ENCODE measurements around the gene CLDN25.
A peak's percentile ranks its signal among the peaks of the same experiment; 100 is the strongest.
"Not testable (repeated sequence)": the region's sequence is repeated elsewhere in the genome, so short reads cannot be mapped to it uniquely, and the experiment has no call there.

CLDN25 gene

GRCh38 chr11:113773416-113774173 lies 6.0 kb upstream of the CLDN25 start, which contains the start of gene ZW10:
ZW10 (minus strand) TSS chr11:113773692; CDS start chr11:113773666, 26 bp downstream.
- Histone ChIP-seq H3K27me3 (ENCODE audit: control insufficient read depth, insufficient read depth, low read length, poor library complexity, severe bottlenecking) (peaks cover 7% of the 10 kb centered on the region), H3K4me1 (ENCODE audit: control insufficient read depth, insufficient read depth, low read length) (no peaks in the 10 kb centered on the region), H3K27ac (ENCODE audit: insufficient read depth, low read depth, low read length, poor library complexity, severe bottlenecking) (peak within 1 kb of the TSS; percentile 27), H3K36me3 (ENCODE audit: control insufficient read depth, insufficient read depth, low read length) (no peaks in the 10 kb centered on the region), H3K4me3 (ENCODE audit: insufficient read depth, low read depth, low read length) (peak within 1 kb of the TSS; percentile 80), H3K9me3 (ENCODE audit: control insufficient read depth, low read length) (no peaks in the 10 kb centered on the region)
- WGBS, 2 experiments, result 0% methylated on average over 42 to 43 of the region's 46 CpGs

GRCh38 chr11:113774174-113774503 lies 5.5 kb upstream of the CLDN25 start:
- Histone ChIP-seq H3K27me3 (ENCODE audit: control insufficient read depth, insufficient read depth, low read length, poor library complexity, severe bottlenecking) (peaks cover 7% of the 10 kb centered on the region), H3K4me1 (ENCODE audit: control insufficient read depth, insufficient read depth, low read length) (no peaks in the 10 kb centered on the region), H3K4me3 (ENCODE audit: insufficient read depth, low read depth, low read length) (peak overlapping the region; percentile 80), H3K9me3 (ENCODE audit: control insufficient read depth, low read length) (no peaks in the 10 kb centered on the region), H3K36me3 (ENCODE audit: control insufficient read depth, insufficient read depth, low read length) (no peaks in the 10 kb centered on the region), H3K27ac (ENCODE audit: insufficient read depth, low read depth, low read length, poor library complexity, severe bottlenecking) (no peak overlapping the region)
- WGBS, 2 experiments, result no CpG with 5 or more reads among the region's 1 CpG

- no peak overlapping the region for H3K4me3 ChIP-seq (ENCODE audit: insufficient read depth, low read depth, low read length)
- WGBS, 2 experiments, result 83 to 92% methylated on average over 10 to 11 of the region's 11 CpGs
Measured at GRCh38 chr11:113778111-113778910, 1.3 kb upstream of the CLDN25 start.

GRCh38 chr11:113781682-113782081 lies 2.1 kb downstream of the CLDN25 start:
- Histone ChIP-seq H3K27ac (ENCODE audit: insufficient read depth, low read depth, low read length, poor library complexity, severe bottlenecking) (no peak overlapping the region), H3K36me3 (ENCODE audit: control insufficient read depth, insufficient read depth, low read length) (no peaks in the 10 kb centered on the region), H3K4me3 (ENCODE audit: insufficient read depth, low read depth, low read length) (no peak overlapping the region), H3K9me3 (ENCODE audit: control insufficient read depth, low read length) (no peaks in the 10 kb centered on the region), H3K4me1 (ENCODE audit: control insufficient read depth, insufficient read depth, low read length) (no peaks in the 10 kb centered on the region), H3K27me3 (ENCODE audit: control insufficient read depth, insufficient read depth, low read length, poor library complexity, severe bottlenecking) (peaks cover 5% of the 10 kb centered on the region)
- WGBS, 2 experiments, result 82 to 83% methylated on average over 5 of the region's 5 CpGs

More at GRCh38 chr11:113778111-113778910, 1.3 kb upstream of the CLDN25 start:
- Histone ChIP-seq H3K36me3 (ENCODE audit: control insufficient read depth, insufficient read depth, low read length) (no peaks in the 10 kb centered on the region), H3K27me3 (ENCODE audit: control insufficient read depth, insufficient read depth, low read length, poor library complexity, severe bottlenecking) (peaks cover 11% of the 10 kb centered on the region), H3K9me3 (ENCODE audit: control insufficient read depth, low read length) (no peaks in the 10 kb centered on the region), H3K4me1 (ENCODE audit: control insufficient read depth, insufficient read depth, low read length) (no peaks in the 10 kb centered on the region), H3K27ac (ENCODE audit: insufficient read depth, low read depth, low read length, poor library complexity, severe bottlenecking) (no peak overlapping the region)

GRCh38 chr11:113782134-113782533 lies 2.5 kb downstream of the CLDN25 start:
- Histone ChIP-seq H3K36me3 (ENCODE audit: control insufficient read depth, insufficient read depth, low read length) (no peaks in the 10 kb centered on the region), H3K9me3 (ENCODE audit: control insufficient read depth, low read length) (no peaks in the 10 kb centered on the region), H3K27ac (ENCODE audit: insufficient read depth, low read depth, low read length, poor library complexity, severe bottlenecking) (no peak overlapping the region), H3K27me3 (ENCODE audit: control insufficient read depth, insufficient read depth, low read length, poor library complexity, severe bottlenecking) (peaks cover 3% of the 10 kb centered on the region), H3K4me3 (ENCODE audit: insufficient read depth, low read depth, low read length) (no peak overlapping the region), H3K4me1 (ENCODE audit: control insufficient read depth, insufficient read depth, low read length) (no peaks in the 10 kb centered on the region)
- 86 to 100% methylated on average over 1 of the region's 1 CpG for WGBS, 2 experiments

- H3K27ac ChIP-seq (ENCODE audit: insufficient read depth, low read depth, low read length, poor library complexity, severe bottlenecking); H3K9me3 ChIP-seq (ENCODE audit: control insufficient read depth, low read length); H3K36me3 ChIP-seq (ENCODE audit: control insufficient read depth, insufficient read depth, low read length); H3K27me3 ChIP-seq (ENCODE audit: control insufficient read depth, insufficient read depth, low read length, poor library complexity, severe bottlenecking); H3K4me3 ChIP-seq (ENCODE audit: insufficient read depth, low read depth, low read length); H3K4me1 ChIP-seq (ENCODE audit: control insufficient read depth, insufficient read depth, low read length): not testable (repeated sequence)
- 94 to 96% methylated on average over 22 of the region's 22 CpGs for WGBS, 2 experiments
Measured at GRCh38 chr11:113789016-113789415, 9.4 kb downstream of the CLDN25 start.

- H3K9me3 ChIP-seq (ENCODE audit: control insufficient read depth, low read length), result no peaks in the 10 kb centered on the region
- no peaks in the 10 kb centered on the region for H3K4me1 ChIP-seq (ENCODE audit: control insufficient read depth, insufficient read depth, low read length)
- no peaks in the 10 kb centered on the region for H3K27me3 ChIP-seq (ENCODE audit: control insufficient read depth, insufficient read depth, low read length, poor library complexity, severe bottlenecking)
- no peak overlapping the region for H3K4me3 ChIP-seq (ENCODE audit: insufficient read depth, low read depth, low read length)
- WGBS, 2 experiments, result 94% methylated on average over 35 of the region's 35 CpGs
- H3K27ac ChIP-seq (ENCODE audit: insufficient read depth, low read depth, low read length, poor library complexity, severe bottlenecking), result no peak overlapping the region
- H3K36me3 ChIP-seq (ENCODE audit: control insufficient read depth, insufficient read depth, low read length), result no peaks in the 10 kb centered on the region
Measured at GRCh38 chr11:113789675-113790320, 10.2 kb downstream of the CLDN25 start.

GRCh38 chr11:113796663-113797259 lies 17.2 kb downstream of the CLDN25 start:
- no peaks in the 10 kb centered on the region for H3K4me1 ChIP-seq (ENCODE audit: control insufficient read depth, insufficient read depth, low read length)
- no peaks in the 10 kb centered on the region for H3K9me3 ChIP-seq (ENCODE audit: control insufficient read depth, low read length)
- 85 to 87% methylated on average over 3 of the region's 3 CpGs for WGBS, 2 experiments
- no peak overlapping the region for H3K27ac ChIP-seq (ENCODE audit: insufficient read depth, low read depth, low read length, poor library complexity, severe bottlenecking)
- no peaks in the 10 kb centered on the region for H3K27me3 ChIP-seq (ENCODE audit: control insufficient read depth, insufficient read depth, low read length, poor library complexity, severe bottlenecking)
- no peak overlapping the region for H3K4me3 ChIP-seq (ENCODE audit: insufficient read depth, low read depth, low read length)
- H3K36me3 ChIP-seq (ENCODE audit: control insufficient read depth, insufficient read depth, low read length), result no peaks in the 10 kb centered on the region

- H3K27ac ChIP-seq (ENCODE audit: insufficient read depth, low read depth, low read length, poor library complexity, severe bottlenecking), result no peak overlapping the region
- H3K36me3 ChIP-seq (ENCODE audit: control insufficient read depth, insufficient read depth, low read length), result peaks cover 8% of the 10 kb centered on the region
- H3K4me1 ChIP-seq (ENCODE audit: control insufficient read depth, insufficient read depth, low read length), result no peaks in the 10 kb centered on the region
- no peaks in the 10 kb centered on the region for H3K9me3 ChIP-seq (ENCODE audit: control insufficient read depth, low read length)
- H3K4me3 ChIP-seq (ENCODE audit: insufficient read depth, low read depth, low read length), result no peak overlapping the region
- no peaks in the 10 kb centered on the region for H3K27me3 ChIP-seq (ENCODE audit: control insufficient read depth, insufficient read depth, low read length, poor library complexity, severe bottlenecking)
Measured at GRCh38 chr11:113802621-113803020, 23.0 kb downstream of the CLDN25 start.

GRCh38 chr11:113805640-113806039 lies 26.0 kb downstream of the CLDN25 start:
- H3K36me3 ChIP-seq (ENCODE audit: control insufficient read depth, insufficient read depth, low read length), result peaks cover 8% of the 10 kb centered on the region
- no peak overlapping the region for H3K27ac ChIP-seq (ENCODE audit: insufficient read depth, low read depth, low read length, poor library complexity, severe bottlenecking)
- H3K27me3 ChIP-seq (ENCODE audit: control insufficient read depth, insufficient read depth, low read length, poor library complexity, severe bottlenecking), result no peaks in the 10 kb centered on the region
- no peak overlapping the region for H3K4me3 ChIP-seq (ENCODE audit: insufficient read depth, low read depth, low read length)
- no peaks in the 10 kb centered on the region for H3K4me1 ChIP-seq (ENCODE audit: control insufficient read depth, insufficient read depth, low read length)
- no peaks in the 10 kb centered on the region for H3K9me3 ChIP-seq (ENCODE audit: control insufficient read depth, low read length)
